Psoas muscle (tissue), 8 donors: ENCODE results near the gene MARK4. TPM values are rescaled to one million over a fixed set of nuclear protein-coding genes. Genes with fewer than 3 reads are reported as not detected.
A peak's percentile ranks its signal among the peaks of the same experiment; 100 is the strongest.

Source experiments
- ATAC-seq, 4 donors: fragments of 200-7000 bp; cut with Tn5 transposase; one replicate each; pipeline ENCODE4 v1.9.1; 2020; ENCODE audit warnings: moderate library complexity in 3 of 4, mild to moderate bottlenecking in 2 of 4
- DNase-seq, 2 donors: peaks; one replicate each; pipeline ENCODE4 v3.0.0-alpha.2; 2020
- H3K27ac ChIP-seq: fragments of 200-600 bp; one replicate; pipeline ENCODE4 v1.8.0; 2022
- H3K27me3 ChIP-seq, 3 donors: fragments of 200-600 bp in 1 of 3; one replicate each; pipeline versions ENCODE4 v1.6.1 to v1.8.0; 2013 to 2022; ENCODE audit warnings: low read length in 2 of 3, mild to moderate bottlenecking in 2 of 3, moderate library complexity in 1 of 3; ENCODE audit not compliant: insufficient read depth in 3 of 3
- H3K36me3 ChIP-seq, 2 donors: fragments of 200-600 bp in 1 of 2; one replicate each; pipeline versions ENCODE4 v1.6.1 to v1.8.0; 2013 to 2022; ENCODE audit warnings: low read depth in 1 of 2, mild to moderate bottlenecking in 1 of 2, moderate library complexity in 1 of 2; ENCODE audit not compliant: insufficient read depth in 1 of 2
- H3K4me1 ChIP-seq: fragments of 200-600 bp; one replicate; pipeline ENCODE4 v1.8.0; 2022
- H3K4me3 ChIP-seq: fragments of 200-600 bp; one replicate; pipeline ENCODE4 v1.8.0; 2022; ENCODE audit warnings: mild to moderate bottlenecking
- H3K9me3 ChIP-seq: fragments of 200-600 bp; one replicate; pipeline ENCODE4 v1.8.0; 2022
- WGBS, 3 donors: extraction: QIAGEN DNeasy Blood & Tissue Kit; methylation state at CpG; one replicate each; pipeline versions ENCODE4 v1.1.6 to v1.1.7; 2013; 5-methylcytosine and 5-hydroxymethylcytosine counted together
- intact Hi-C, 2 donors: fragments of 100-400 bp; cut with DNase I; formaldehyde crosslinking; loops; one replicate each; pipeline versions ENCODE4 v1.11.0 to v1.14.2; 2022
- polyA plus RNA-seq, 3 donors: library from polyadenylated mRNA; stranded (reverse); fragments of 200-250 nt; gene quantifications; one replicate each; pipeline ENCODE4 v1.2.3, GENCODE V29; 2013
- total RNA-seq, 4 donors: library from RNA; stranded (reverse); fragmentation: NEBNext Ultra II Directional in 2 of 4; extraction: Animal tissue kit (Norgen Biotek cat#: 25700) in 2 of 4; gene quantifications; one replicate each; pipeline versions ENCODE4 v1.2.1 to v1.2.4, GENCODE V29; 2021 to 2023
- TF ChIP-seq, protein P1 (sequence below): fragments of 200-600 bp; IDR thresholded peaks from one replicate; pipeline ENCODE4 v1.8.0; 2022; ENCODE audit warnings: antibody characterized with exemption
- donor health status: healthy with polysubstance abuse.
- donor health status: DM: no; HTN: no; CAD: no; lungs with moderate emphysema.
- donor health status: Bipolar disorder and iron deficiency.
- donor health status: healthy.
- donor health status: DM: yes; HTN: yes; CAD: no.
- donor health status: DM: no; HTN: no; CAD: no.
- donor health status: DM: no; HTN: no; CAD: no.
- donor health status: DM: yes; HTN: yes; CAD: no.

MARK4 gene
- total and polyA plus RNA-seq, 7 donors, result 11.0 to 37.7 (median 29.7) TPM

- Histone ChIP-seq H3K27ac (no peak overlapping the region), H3K36me3 (no peaks in the 10 kb centered on the region), H3K27me3 (no peaks in the 10 kb centered on the region), H3K4me3 (no peak overlapping the region), H3K9me3 (no peaks in the 10 kb centered on the region), H3K4me1 (peaks cover 16% of the 10 kb centered on the region)
- 57 to 69% (median 65%) methylated on average over 11 of the region's 11 CpGs for WGBS, 3 donors
- DNase-seq (no peak), ATAC-seq (no peak)
- TF ChIP-seq, protein P1, sequence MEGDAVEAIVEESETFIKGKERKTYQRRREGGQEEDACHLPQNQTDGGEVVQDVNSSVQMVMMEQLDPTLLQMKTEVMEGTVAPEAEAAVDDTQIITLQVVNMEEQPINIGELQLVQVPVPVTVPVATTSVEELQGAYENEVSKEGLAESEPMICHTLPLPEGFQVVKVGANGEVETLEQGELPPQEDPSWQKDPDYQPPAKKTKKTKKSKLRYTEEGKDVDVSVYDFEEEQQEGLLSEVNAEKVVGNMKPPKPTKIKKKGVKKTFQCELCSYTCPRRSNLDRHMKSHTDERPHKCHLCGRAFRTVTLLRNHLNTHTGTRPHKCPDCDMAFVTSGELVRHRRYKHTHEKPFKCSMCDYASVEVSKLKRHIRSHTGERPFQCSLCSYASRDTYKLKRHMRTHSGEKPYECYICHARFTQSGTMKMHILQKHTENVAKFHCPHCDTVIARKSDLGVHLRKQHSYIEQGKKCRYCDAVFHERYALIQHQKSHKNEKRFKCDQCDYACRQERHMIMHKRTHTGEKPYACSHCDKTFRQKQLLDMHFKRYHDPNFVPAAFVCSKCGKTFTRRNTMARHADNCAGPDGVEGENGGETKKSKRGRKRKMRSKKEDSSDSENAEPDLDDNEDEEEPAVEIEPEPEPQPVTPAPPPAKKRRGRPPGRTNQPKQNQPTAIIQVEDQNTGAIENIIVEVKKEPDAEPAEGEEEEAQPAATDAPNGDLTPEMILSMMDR, result no peak
- intact Hi-C loops, result loop anchor here (5.0 kb wide), 3 partner anchors 47 to 88 kb away; partner anchors contain the start of gene NKPD1 (in 1 of the 2)
These were observed 1.6 kb upstream of the MARK4 start for GRCh38 chr19:45249261-45250033.

DNA sequence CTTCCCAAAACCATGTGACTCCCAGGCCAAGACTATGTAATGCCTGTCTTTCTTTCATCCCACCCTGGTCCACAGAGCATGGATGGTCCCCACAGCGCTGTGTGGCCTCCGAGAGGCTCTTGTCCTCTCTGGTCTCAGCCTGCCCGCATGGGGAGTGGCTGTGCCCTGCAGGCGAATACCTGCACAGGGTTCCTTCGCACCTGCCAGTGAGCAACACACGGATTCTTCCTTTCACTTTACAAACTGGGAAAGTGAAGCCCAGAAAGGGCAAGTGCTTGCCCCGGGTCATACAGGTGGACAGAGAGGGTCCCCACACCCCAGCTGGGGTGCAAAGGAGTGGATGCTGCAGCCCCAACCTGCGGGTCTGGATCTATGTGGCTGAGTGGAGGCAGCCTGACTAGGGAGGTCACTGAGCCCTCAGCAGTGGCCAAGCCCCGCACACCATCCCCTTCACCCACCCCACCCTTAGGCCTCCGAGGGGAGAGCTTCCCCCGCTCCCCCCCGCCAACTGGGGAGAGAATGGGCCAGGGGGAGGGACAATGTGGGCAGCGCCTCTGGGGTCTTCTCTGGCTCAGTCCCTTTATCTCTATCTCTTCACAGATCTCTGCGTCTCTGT is 747 bp upstream of the MARK4 start:
- Histone ChIP-seq H3K36me3 (no peaks in the 10 kb centered on the region), H3K4me1 (peaks cover 16% of the 10 kb centered on the region), H3K4me3 (peak overlapping the region; percentile 88), H3K27ac (peak overlapping the region; percentile 66), H3K27me3 (no peaks in the 10 kb centered on the region), H3K9me3 (no peaks in the 10 kb centered on the region)
- intact Hi-C loops, result loop anchor here (5.0 kb wide), 1 partner anchor 87 kb away; no protein-coding TSS in a partner anchor
- DNase-seq, result no peak
- WGBS, 3 donors, result 32 to 44% (median 39%) methylated on average over 12 to 14 of the region's 14 CpGs
- ATAC-seq, result peak in 2 of 4 donors; percentile 14 to 22
- TF ChIP-seq, protein P1, result no peak

- intact Hi-C loops, result loop anchor here (5.0 kb wide), 1 partner anchor 86 kb away; no protein-coding TSS in a partner anchor
- TF ChIP-seq, protein P1, result no peak
- Histone ChIP-seq H3K27ac (peak overlapping the region; percentile 66), H3K27me3 (no peaks in the 10 kb centered on the region), H3K9me3 (no peaks in the 10 kb centered on the region), H3K36me3 (no peaks in the 10 kb centered on the region), H3K4me3 (peak overlapping the region; percentile 88), H3K4me1 (peaks cover 16% of the 10 kb centered on the region)
- DNase-seq, result peak in 1 of 2 donors; percentile 59
- ATAC-seq, result peak in 3 of 4 donors; percentile 26 to 37 (median 29)
- WGBS, 3 donors, result 2 to 11% (median 3%) methylated on average over 22 to 57 of the region's 57 CpGs
These were observed 632 bp downstream of the MARK4 start for GRCh38 chr19:45251452-45252354.

- Histone ChIP-seq H3K4me1 (peaks cover 16% of the 10 kb centered on the region), H3K4me3 (peak overlapping the region; percentile 88), H3K27me3 (no peaks in the 10 kb centered on the region), H3K9me3 (no peaks in the 10 kb centered on the region), H3K36me3 (no peaks in the 10 kb centered on the region), H3K27ac (no peak overlapping the region)
- TF ChIP-seq, protein P1, result no peak
- ATAC-seq (peak in 1 of 4 donors; percentile 57), DNase-seq (no peak)
- 74 to 77% (median 74%) methylated on average over 12 of the region's 12 CpGs for WGBS, 3 donors
- intact Hi-C loops, result loop anchor here (5.0 kb wide), 1 partner anchor 84 kb away; no protein-coding TSS in a partner anchor
These were observed 2.4 kb downstream of the MARK4 start for GRCh38 chr19:45253396-45254027.
